ENCODE measurements around the gene XCR1. TPM values are rescaled to one million over a fixed set of nuclear protein-coding genes. Genes with fewer than 3 reads are reported as not detected.

Gene XCR1
- total and polyA plus RNA-seq, 9 of the 15 experiments (the other 6 are each of a cell fraction or from before 2014, with no cell fraction given) = not detected

DNA sequence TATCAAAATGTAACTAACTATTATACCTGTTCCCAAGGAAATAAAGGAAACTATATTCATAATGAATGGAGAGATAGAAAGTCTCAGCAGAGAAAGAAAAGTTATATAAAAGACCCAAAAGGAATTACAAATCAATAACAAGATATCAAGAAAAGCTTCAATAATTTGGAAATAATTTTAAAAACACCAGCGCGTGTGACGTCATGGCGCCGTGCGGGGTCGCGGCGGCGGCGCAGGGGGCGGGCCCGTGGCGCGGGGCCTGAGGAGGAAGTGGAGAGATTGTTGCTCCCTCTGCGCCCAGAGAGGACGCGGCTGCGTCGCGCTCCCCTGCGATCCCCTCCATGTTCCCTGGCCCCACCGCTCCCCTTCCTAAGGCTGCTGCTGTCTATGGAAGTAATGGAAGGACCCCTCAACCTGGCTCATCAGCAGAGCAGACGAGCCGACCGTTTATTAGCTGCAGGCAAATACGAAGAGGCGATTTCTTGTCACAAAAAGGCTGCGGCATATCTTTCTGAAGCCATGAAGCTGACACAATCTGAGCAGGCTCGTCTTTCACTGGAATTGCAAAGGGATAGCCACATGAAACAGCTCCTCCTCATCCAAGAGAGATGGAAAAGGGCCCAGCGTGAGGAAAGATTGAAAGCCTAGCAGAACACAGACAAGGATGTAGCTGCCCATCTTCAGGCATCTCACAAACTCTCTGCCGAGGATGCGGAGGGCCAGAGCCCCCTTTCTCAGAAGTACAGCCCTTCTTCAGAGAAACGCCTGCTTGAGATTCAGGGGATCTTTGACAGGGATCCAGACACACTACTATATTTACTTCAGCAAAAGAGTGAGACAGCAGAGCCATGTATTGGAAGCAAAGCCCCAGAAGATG, 4.1 kb downstream of the XCR1 start (continued):
- no peak for TF ChIP-seq RBM17 (IDR thresholded peaks at IDR 0.05; ENCODE audit: borderline replicate concordance, low read depth, low read length)
- TF ChIP-seq, protein P1, sequence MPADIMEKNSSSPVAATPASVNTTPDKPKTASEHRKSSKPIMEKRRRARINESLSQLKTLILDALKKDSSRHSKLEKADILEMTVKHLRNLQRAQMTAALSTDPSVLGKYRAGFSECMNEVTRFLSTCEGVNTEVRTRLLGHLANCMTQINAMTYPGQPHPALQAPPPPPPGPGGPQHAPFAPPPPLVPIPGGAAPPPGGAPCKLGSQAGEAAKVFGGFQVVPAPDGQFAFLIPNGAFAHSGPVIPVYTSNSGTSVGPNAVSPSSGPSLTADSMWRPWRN (IDR thresholded peaks at IDR 0.05; ENCODE audit: low read depth) = no peak
- TF ChIP-seq PHF20 (IDR thresholded peaks at IDR 0.05; ENCODE audit: partially characterized antibody) = peak; percentile 86
- TF ChIP-seq, protein P2, sequence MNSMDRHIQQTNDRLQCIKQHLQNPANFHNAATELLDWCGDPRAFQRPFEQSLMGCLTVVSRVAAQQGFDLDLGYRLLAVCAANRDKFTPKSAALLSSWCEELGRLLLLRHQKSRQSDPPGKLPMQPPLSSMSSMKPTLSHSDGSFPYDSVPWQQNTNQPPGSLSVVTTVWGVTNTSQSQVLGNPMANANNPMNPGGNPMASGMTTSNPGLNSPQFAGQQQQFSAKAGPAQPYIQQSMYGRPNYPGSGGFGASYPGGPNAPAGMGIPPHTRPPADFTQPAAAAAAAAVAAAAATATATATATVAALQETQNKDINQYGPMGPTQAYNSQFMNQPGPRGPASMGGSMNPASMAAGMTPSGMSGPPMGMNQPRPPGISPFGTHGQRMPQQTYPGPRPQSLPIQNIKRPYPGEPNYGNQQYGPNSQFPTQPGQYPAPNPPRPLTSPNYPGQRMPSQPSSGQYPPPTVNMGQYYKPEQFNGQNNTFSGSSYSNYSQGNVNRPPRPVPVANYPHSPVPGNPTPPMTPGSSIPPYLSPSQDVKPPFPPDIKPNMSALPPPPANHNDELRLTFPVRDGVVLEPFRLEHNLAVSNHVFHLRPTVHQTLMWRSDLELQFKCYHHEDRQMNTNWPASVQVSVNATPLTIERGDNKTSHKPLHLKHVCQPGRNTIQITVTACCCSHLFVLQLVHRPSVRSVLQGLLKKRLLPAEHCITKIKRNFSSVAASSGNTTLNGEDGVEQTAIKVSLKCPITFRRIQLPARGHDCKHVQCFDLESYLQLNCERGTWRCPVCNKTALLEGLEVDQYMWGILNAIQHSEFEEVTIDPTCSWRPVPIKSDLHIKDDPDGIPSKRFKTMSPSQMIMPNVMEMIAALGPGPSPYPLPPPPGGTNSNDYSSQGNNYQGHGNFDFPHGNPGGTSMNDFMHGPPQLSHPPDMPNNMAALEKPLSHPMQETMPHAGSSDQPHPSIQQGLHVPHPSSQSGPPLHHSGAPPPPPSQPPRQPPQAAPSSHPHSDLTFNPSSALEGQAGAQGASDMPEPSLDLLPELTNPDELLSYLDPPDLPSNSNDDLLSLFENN (IDR thresholded peaks at IDR 0.05; ENCODE audit: low read depth in 2 of 2, low read length in 2 of 2) = no peak
- TF ChIP-seq, protein P3, sequence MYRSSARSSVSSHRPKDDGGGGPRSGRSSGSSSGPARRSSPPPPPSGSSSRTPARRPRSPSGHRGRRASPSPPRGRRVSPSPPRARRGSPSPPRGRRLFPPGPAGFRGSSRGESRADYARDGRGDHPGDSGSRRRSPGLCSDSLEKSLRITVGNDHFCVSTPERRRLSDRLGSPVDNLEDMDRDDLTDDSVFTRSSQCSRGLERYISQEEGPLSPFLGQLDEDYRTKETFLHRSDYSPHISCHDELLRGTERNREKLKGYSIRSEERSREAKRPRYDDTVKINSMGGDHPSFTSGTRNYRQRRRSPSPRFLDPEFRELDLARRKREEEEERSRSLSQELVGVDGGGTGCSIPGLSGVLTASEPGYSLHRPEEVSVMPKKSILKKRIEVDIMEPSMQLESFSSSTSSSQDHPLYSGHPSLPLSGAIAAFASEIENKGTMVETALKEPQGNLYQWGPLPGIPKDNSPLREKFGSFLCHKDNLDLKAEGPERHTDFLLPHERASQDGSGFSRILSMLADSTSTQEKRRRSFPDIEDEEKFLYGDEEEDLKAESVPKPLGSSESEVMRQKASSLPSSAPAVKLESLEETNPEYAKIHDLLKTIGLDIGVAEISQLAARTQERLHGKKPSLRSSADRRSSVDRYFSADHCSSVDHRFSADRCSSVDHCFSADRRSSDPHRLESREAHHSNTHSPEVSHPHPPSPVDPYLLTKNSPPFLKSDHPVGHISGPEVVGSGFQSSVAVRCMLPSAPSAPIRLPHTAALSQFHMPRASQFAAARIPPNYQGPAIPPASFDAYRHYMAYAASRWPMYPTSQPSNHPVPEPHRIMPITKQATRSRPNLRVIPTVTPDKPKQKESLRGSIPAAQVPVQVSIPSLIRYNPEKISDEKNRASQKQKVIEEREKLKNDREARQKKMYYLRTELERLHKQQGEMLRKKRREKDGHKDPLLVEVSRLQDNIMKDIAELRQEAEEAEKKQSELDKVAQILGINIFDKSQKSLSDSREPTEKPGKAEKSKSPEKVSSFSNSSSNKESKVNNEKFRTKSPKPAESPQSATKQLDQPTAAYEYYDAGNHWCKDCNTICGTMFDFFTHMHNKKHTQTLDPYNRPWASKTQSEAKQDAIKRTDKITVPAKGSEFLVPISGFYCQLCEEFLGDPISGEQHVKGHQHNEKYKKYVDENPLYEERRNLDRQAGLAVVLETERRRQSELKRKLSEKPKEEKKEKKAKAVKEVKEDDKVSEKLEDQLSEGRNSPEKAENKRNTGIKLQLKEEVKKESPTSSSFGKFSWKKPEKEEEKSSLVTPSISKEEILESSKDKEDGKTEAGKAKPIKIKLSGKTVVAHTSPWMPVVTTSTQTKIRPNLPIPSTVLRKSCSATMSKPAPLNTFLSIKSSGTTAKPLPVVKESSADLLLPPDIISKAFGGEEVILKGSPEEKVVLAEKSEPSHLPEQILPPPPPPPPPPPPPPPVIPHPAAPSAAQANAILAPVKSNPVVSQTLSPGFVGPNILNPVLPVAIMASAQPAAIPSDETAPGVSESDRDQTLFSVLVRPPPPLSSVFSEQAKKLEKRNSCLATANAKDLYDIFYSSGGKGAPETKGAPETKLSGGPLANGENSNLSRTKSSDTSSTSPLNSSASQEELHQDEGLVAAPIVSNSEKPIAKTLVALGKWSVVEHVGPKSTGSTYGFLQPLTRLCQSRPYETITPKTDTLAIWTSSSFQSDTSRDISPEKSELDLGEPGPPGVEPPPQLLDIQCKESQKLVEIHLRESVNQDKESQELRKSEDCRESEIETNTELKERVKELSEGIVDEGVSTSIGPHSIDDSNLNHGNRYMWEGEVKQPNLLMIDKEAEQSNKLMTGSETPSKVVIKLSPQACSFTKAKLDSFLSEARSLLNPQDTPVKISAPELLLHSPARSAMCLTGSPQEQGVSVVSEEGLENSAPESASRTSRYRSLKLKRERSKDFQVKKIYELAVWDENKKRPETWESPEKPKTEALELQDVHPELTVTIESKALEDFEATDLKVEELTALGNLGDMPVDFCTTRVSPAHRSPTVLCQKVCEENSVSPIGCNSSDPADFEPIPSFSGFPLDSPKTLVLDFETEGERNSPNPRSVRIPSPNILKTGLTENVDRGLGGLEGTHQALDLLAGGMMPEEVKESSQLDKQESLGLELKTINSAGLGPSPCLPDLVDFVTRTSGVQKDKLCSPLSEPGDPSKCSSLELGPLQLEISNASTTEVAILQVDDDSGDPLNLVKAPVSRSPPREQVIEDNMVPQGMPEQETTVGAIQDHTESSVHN (IDR thresholded peaks at IDR 0.05; ENCODE audit: borderline replicate concordance in 1 of 2, low read depth in 1 of 2) = no peak
- TF ChIP-seq TAL1 (IDR thresholded peaks at IDR 0.05) = no peak
- TF ChIP-seq PHF21A (IDR thresholded peaks at IDR 0.05; ENCODE audit: borderline replicate concordance, low read depth) = no peak
- TF ChIP-seq ZNF24 (IDR thresholded peaks at IDR 0.05) = no peak
- peak; percentile 66; the same call in 1 of the 2 replicates for TF ChIP-seq AFF4 (CRISPR knock-in tag; IDR thresholded peaks at IDR 0.05)

Measured in K562 (cell line).